Activated CD4-positive, alpha-beta memory T cell treated with anti-CD3 and anti-CD28 coated beads, Interleukin-2, amount 10 ng/mL, durations not matched to agents 7 days and 5 days (primary cell): Measurements from ENCODE around the gene ZDHHC20. TPM values are rescaled to one million over a fixed set of nuclear protein-coding genes. Genes with fewer than 3 reads are reported as not detected.
"Not testable (repeated sequence)": the region's sequence is repeated elsewhere in the genome, so short reads cannot be mapped to it uniquely, and the experiment has no call there.

Experiments used
- CTCF ChIA-PET: fragments of 350-600 bp; sonication (Branson Sonifier 250); formaldehyde crosslinking; loops from one replicate; lab custom pipeline; 2021; ENCODE audit warnings: antibody characterized with exemption, inconsistent platforms; lab: Charles Lee
- POLR2A ChIA-PET: fragments of 350-600 bp; sonication (Branson Sonifier 250); formaldehyde crosslinking; loops from one replicate; lab custom pipeline; 2021; ENCODE audit warnings: antibody characterized with exemption; lab: Charles Lee
- DNase-seq: peaks from one replicate; pipeline ENCODE4 v3.0.0-alpha.2; 2020
- H3K27ac Mint-ChIP-seq: one replicate; pipeline ENCODE4 v1.8.0; 2021; ENCODE audit warnings: mild to moderate bottlenecking, mixed read lengths
- H3K27me3 Mint-ChIP-seq: one replicate; pipeline ENCODE4 v1.8.0; 2021; ENCODE audit warnings: mixed read lengths
- H3K36me3 Mint-ChIP-seq: one replicate; pipeline ENCODE4 v1.8.0; 2021; ENCODE audit warnings: low read depth, mixed read lengths
- H3K4me1 Mint-ChIP-seq: one replicate; pipeline ENCODE4 v1.8.0; 2021; ENCODE audit warnings: mixed read lengths
- H3K4me3 Mint-ChIP-seq: one replicate; pipeline ENCODE4 v1.8.0; 2021; ENCODE audit warnings: mild to moderate bottlenecking, mixed read lengths
- H3K9me3 Mint-ChIP-seq: one replicate; pipeline ENCODE4 v1.8.0; 2021; ENCODE audit warnings: mixed read lengths
- total RNA-seq, 2 experiments: library from RNA; stranded (reverse); gene quantifications; one replicate each; pipeline ENCODE4 v1.2.3, GENCODE V29; 2021

Gene ZDHHC20
- total RNA-seq, 2 experiments from 2014 or later, result 92.0 to 103 TPM

GRCh38 chr13:21383090-21383489 is 76.0 kb downstream of the ZDHHC20 start:
- peaks cover 9% of the 10 kb centered on the region for H3K9me3 Mint-ChIP-seq
- peaks cover 55% of the 10 kb centered on the region for H3K36me3 Mint-ChIP-seq
- DNase-seq, result no peak
- ChIA-PET CTCF (no interaction called here), POLR2A (no interaction called here)
- H3K4me3 Mint-ChIP-seq, result no peak overlapping the region
- H3K27ac Mint-ChIP-seq, result no peak overlapping the region
- H3K27me3 Mint-ChIP-seq, result no peaks in the 10 kb centered on the region
- no peaks in the 10 kb centered on the region for H3K4me1 Mint-ChIP-seq

GRCh38 chr13:21376998-21377985 is 81.8 kb downstream of the ZDHHC20 start:
- H3K36me3 Mint-ChIP-seq, result peaks cover 31% of the 10 kb centered on the region
- POLR2A ChIA-PET, H3K4me1 Mint-ChIP-seq, H3K4me3 Mint-ChIP-seq, H3K9me3 Mint-ChIP-seq, DNase-seq, H3K27ac Mint-ChIP-seq, H3K27me3 Mint-ChIP-seq: not testable (repeated sequence)
- CTCF ChIA-PET, result interaction anchor here (0.7 to 0.8 kb wide), 2 partner anchors 8 to 9 kb away, joined by 3 read pairs; no protein-coding TSS in a partner anchor

GRCh38 chr13:21372530-21372929 is 86.6 kb downstream of the ZDHHC20 start:
- Mint-ChIP-seq H3K4me3 (no peak overlapping the region), H3K27ac (no peak overlapping the region), H3K4me1 (no peaks in the 10 kb centered on the region), H3K36me3 (peaks cover 11% of the 10 kb centered on the region), H3K27me3 (no peaks in the 10 kb centered on the region), H3K9me3 (no peaks in the 10 kb centered on the region)
- no peak for DNase-seq
- POLR2A ChIA-PET, result no interaction called here
- CTCF ChIA-PET, result no interaction called here

GRCh38 chr13:21371011-21371410 is 88.1 kb downstream of the ZDHHC20 start:
- Mint-ChIP-seq H3K36me3 (peaks cover 10% of the 10 kb centered on the region), H3K27me3 (no peaks in the 10 kb centered on the region), H3K9me3 (no peaks in the 10 kb centered on the region), H3K4me1 (no peaks in the 10 kb centered on the region), H3K4me3 (no peak overlapping the region), H3K27ac (no peak overlapping the region)
- CTCF ChIA-PET, result no interaction called here
- DNase-seq, result no peak
- POLR2A ChIA-PET, result no interaction called here

- Mint-ChIP-seq H3K4me3 (no peak overlapping the region), H3K27me3 (no peaks in the 10 kb centered on the region), H3K36me3 (no peaks in the 10 kb centered on the region), H3K9me3 (no peaks in the 10 kb centered on the region), H3K4me1 (peaks cover 9% of the 10 kb centered on the region), H3K27ac (peak overlapping the region; percentile 7)
- CTCF ChIA-PET, result no interaction called here
- POLR2A ChIA-PET, result no interaction called here
- no peak for DNase-seq
Observed at GRCh38 chr13:21365574-21365973, 93.5 kb downstream of the ZDHHC20 start.

- Mint-ChIP-seq H3K27me3 (no peaks in the 10 kb centered on the region), H3K4me1 (peaks cover 9% of the 10 kb centered on the region), H3K27ac (no peak overlapping the region), H3K9me3 (no peaks in the 10 kb centered on the region), H3K4me3 (no peak overlapping the region), H3K36me3 (no peaks in the 10 kb centered on the region)
- DNase-seq, result no peak
- POLR2A ChIA-PET, result no interaction called here
- CTCF ChIA-PET, result no interaction called here
Observed at GRCh38 chr13:21364916-21365315, 94.2 kb downstream of the ZDHHC20 start.

- POLR2A ChIA-PET, result no interaction called here
- H3K36me3 Mint-ChIP-seq, result no peaks in the 10 kb centered on the region
- no peak overlapping the region for H3K27ac Mint-ChIP-seq
- H3K27me3 Mint-ChIP-seq, result no peaks in the 10 kb centered on the region
- no peak for DNase-seq
- no peak overlapping the region for H3K4me3 Mint-ChIP-seq
- CTCF ChIA-PET, result no interaction called here
- no peaks in the 10 kb centered on the region for H3K9me3 Mint-ChIP-seq
- H3K4me1 Mint-ChIP-seq, result peaks cover 9% of the 10 kb centered on the region
Observed at GRCh38 chr13:21364357-21364756, 94.7 kb downstream of the ZDHHC20 start.

- Mint-ChIP-seq H3K9me3 (no peaks in the 10 kb centered on the region), H3K27ac (no peak overlapping the region), H3K36me3 (no peaks in the 10 kb centered on the region), H3K4me1 (peaks cover 9% of the 10 kb centered on the region), H3K4me3 (no peak overlapping the region), H3K27me3 (no peaks in the 10 kb centered on the region)
- ChIA-PET POLR2A (no interaction called here), CTCF (interaction anchor here (1.0 kb wide), 1 partner anchor 65 kb away, joined by 3 read pairs; no protein-coding TSS in a partner anchor)
- DNase-seq, result no peak
Observed at GRCh38 chr13:21362741-21363140, 96.4 kb downstream of the ZDHHC20 start.

- ChIA-PET POLR2A (no interaction called here), CTCF (no interaction called here)
Observed at GRCh38 chr13:21361706-21362105, 97.4 kb downstream of the ZDHHC20 start.

GRCh38 chr13:21361123-21361522 is 98.0 kb downstream of the ZDHHC20 start:
- DNase-seq, result no peak
- CTCF ChIA-PET, result no interaction called here

More at GRCh38 chr13:21361706-21362105, 97.4 kb downstream of the ZDHHC20 start:
- H3K27me3 Mint-ChIP-seq, result no peaks in the 10 kb centered on the region
- peaks cover 9% of the 10 kb centered on the region for H3K4me1 Mint-ChIP-seq
- DNase-seq, result no peak
- H3K27ac Mint-ChIP-seq, result no peak overlapping the region
- no peaks in the 10 kb centered on the region for H3K36me3 Mint-ChIP-seq
- H3K9me3 Mint-ChIP-seq, result no peaks in the 10 kb centered on the region
- H3K4me3 Mint-ChIP-seq, result no peak overlapping the region

GRCh38 chr13:21360463-21360862 is 98.6 kb downstream of the ZDHHC20 start:
- DNase-seq, result no peak
- H3K4me3 Mint-ChIP-seq, result no peak overlapping the region
- H3K4me1 Mint-ChIP-seq, result peaks cover 5% of the 10 kb centered on the region
- no peaks in the 10 kb centered on the region for H3K36me3 Mint-ChIP-seq
- ChIA-PET POLR2A (no interaction called here), CTCF (no interaction called here)
- no peaks in the 10 kb centered on the region for H3K9me3 Mint-ChIP-seq
- no peaks in the 10 kb centered on the region for H3K27me3 Mint-ChIP-seq
- H3K27ac Mint-ChIP-seq, result no peak overlapping the region

More at GRCh38 chr13:21361123-21361522, 98.0 kb downstream of the ZDHHC20 start:
- Mint-ChIP-seq H3K4me1 (peaks cover 9% of the 10 kb centered on the region), H3K36me3 (no peaks in the 10 kb centered on the region), H3K27me3 (no peaks in the 10 kb centered on the region), H3K4me3 (no peak overlapping the region), H3K27ac (no peak overlapping the region), H3K9me3 (no peaks in the 10 kb centered on the region)
- POLR2A ChIA-PET, result no interaction called here

- Mint-ChIP-seq H3K27ac (no peak overlapping the region), H3K9me3 (no peaks in the 10 kb centered on the region), H3K36me3 (no peaks in the 10 kb centered on the region), H3K27me3 (no peaks in the 10 kb centered on the region), H3K4me1 (peaks cover 2% of the 10 kb centered on the region), H3K4me3 (no peak overlapping the region)
- no peak for DNase-seq
- ChIA-PET CTCF (no interaction called here), POLR2A (no interaction called here)
Observed at GRCh38 chr13:21359855-21360254, 99.2 kb downstream of the ZDHHC20 start.

GRCh38 chr13:21355304-21355703 is 103.8 kb downstream of the ZDHHC20 start:
- Mint-ChIP-seq H3K4me3 (no peak overlapping the region), H3K36me3 (no peaks in the 10 kb centered on the region), H3K27ac (no peak overlapping the region), H3K27me3 (no peaks in the 10 kb centered on the region), H3K9me3 (no peaks in the 10 kb centered on the region), H3K4me1 (no peaks in the 10 kb centered on the region)
- CTCF ChIA-PET, result no interaction called here
- no peak for DNase-seq
- POLR2A ChIA-PET, result interaction anchor here (0.6 kb wide), 1 partner anchor 14 kb away, joined by 3 read pairs; no protein-coding TSS in a partner anchor
